ENCODE measurements around the gene SBF1. TPM values are rescaled to one million over a fixed set of nuclear protein-coding genes. Genes with fewer than 3 reads are reported as not detected.

SBF1 gene
- polyA plus RNA-seq, 3 donors: 24.7 to 28.0 (median 26.6) TPM

DNA sequence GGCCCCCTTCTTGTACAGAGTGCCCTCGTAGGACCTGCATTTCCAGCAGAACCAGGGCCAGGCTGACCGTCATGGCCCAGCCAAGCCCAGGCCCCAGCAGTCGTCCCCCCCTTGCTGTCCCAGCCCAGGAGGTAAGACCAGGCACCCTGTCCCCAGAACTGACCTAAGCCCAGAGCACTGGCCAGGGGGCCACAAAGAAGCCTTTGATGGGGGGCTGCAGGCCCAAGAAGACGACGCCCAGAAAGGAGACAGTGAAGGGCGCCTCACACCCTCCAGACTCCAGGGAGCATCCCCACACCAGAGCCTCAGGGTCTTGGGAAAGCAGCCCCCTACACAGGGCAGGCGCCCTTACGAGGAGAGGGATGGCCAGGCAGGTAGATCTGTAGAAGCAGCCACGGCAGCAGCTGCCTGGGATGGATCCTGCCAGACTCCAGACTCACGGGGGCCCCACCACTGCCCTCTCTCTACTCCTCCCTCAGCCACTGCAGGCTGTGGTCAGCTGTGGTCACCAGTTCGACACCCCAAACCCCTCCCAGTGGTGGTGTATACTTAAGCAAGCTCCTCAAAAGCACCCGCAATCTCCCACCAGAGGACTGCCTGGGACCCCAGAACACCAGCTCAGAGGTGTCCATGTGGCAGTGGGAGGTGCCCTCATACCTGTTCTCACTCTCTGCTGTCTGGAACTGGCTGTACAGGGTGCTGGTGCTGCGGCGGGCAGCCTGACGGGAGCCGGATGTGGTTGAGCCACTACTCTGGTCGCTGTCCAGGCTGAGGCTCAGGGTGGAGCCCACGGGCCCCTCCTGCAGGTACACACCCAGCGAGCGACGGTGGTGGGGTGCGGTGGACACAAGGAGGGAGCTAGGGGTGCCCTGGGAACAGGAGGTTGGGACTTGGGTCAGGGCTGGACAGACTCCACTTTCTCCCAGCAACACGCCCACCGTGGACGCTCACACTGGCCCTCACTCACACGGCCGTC, 27.0 kb downstream of the SBF1 start:
- DNase-seq (ENCODE audit: low read depth in 3 of 3, low spot score in 2 of 3): no peak

DNA sequence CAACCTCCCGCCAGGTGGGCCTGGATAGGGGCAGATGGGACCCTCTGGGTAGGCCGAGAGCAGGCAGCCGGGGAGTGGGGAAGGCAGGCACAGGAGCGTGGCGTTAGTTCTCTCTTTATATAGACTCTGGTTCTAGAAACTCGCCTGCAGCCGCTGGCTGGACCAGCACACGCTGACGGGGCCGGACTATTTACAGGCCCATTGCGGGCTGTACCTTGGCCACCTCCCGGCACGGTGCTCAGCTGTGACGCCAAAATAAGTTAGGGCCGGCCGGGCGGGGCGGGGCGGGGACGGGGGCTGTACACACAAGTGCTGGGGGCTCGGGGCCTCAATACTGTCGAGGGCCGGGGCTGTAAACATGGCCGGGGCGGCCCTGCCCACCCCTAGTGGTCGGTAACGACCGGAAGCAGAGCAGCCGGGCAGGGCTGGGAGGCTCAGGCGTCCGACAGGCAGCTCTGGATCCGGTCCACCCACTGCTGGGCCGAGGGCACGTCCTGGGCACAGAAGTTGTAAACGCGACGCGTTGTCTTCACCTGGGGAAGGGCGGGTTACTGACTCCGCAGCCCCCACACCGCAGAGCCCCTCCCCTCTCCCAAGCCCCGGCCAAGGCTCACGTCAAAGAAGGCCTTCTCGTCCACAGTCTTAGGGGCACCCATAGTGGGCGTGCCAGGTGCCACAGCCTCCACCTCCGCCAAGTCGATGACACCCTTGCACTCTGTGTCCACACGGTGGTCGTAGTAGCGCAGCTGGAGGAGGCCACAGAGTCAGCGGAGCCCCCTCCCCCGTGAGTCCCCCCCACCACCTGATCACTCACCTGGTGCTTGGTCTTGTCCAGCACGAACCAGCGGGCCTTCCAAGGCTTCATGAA, 27.9 kb downstream of the SBF1 start:
- DNase-seq (ENCODE audit: low read depth in 3 of 3, low spot score in 2 of 3): no peak

DNA sequence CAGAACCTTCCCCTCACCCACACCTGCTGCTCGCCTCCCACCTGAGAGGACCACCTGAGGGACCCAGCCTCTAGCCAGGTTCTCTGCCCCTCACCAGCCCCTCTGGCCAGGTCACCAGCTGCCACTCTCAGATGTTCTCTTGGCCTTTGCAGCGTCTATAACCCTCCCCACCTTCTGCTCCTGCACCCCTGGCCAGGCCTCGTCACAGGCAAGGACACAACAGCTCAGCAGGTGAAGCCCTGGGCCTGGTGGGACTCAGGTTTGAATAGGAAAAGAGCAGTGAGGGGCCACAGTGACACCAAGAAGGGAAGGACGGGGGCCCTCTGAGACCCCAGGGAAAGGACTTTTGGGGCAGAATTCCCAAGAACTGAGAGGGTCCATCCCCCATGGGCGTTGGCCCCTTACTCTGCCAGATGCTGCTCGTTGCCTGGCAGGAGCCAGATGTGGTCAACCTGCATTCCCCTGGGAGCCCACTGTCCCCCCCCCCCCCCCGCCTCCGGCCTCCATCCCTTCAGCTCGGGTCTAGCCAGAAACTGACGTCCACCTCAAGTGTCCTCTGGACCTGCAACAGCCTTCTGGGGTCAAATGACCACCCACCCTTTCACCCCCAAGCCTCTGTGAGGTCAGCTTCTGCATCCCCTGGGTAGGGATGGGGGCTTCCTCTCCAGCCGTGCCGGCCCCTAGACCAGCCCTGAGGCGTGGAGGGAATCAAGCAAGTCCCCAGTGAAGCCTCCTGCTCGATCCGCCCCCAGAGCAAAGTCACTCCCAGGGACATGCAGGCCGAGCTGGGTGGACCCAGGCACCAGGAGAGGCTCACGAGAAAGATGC, 28.7 kb downstream of the SBF1 start:
- no peak for DNase-seq (ENCODE audit: low read depth in 3 of 3, low spot score in 2 of 3)

DNA sequence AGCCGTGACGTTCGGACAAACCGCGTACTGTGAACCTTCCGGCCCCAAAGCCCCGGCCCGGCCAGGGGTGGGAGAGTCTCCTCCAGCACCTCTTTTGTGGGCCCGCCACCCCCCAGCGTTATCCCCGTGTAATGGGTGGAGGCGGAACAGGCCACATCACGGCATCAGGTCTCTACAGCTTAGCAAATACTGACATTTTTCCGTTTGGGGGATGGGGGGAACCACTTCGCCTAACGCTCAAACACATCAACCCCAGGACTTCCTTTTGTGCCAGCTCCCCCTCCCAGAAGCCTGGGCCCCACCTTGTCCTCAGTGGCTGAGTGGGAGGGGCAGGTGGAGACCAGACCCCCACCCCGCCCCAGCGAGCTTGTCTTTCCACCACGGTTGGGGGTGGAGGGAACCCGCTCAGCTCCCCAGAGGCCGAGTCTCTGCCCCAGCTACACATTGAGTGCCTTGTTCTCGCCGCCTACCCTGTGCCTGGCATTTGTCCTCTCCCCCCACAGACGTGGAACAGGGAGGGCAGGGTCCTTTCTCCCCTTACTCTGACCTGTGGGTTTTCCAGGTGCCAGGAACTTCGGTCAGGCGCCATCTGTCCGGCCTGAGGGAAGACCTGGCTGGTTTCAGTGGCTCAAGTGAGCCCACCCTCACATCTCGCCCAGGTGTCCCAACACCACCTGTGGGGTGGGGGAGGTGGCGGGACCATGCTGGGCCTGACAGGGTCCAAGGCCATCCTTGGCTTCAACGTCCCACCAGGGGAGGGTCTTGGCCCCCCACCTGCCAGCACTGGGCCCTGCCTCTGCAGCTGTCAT, 29.6 kb downstream of the SBF1 start:
- no peak for DNase-seq (ENCODE audit: low read depth in 3 of 3, low spot score in 2 of 3)

DNA sequence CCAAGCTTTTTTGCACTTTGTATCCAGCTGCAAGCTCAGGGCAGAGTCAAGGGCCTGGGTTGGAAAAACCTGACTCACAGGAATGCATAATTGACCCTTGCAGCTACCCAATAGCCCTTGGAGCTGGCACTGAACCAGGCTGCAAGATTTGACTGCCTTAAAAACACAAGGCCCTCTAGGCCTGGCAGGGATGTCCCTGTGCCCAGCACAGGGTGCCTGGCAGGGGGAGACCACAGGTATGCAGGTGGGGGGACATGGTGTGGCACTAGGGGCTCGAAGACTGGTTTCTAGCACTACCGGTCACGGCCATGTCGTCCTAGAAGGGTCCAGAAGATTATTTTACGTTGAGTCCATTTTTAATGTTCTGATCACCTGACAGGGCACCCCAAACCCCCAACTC, 30.2 kb downstream of the SBF1 start:
- DNase-seq (ENCODE audit: low read depth in 3 of 3, low spot score in 2 of 3): no peak

DNA sequence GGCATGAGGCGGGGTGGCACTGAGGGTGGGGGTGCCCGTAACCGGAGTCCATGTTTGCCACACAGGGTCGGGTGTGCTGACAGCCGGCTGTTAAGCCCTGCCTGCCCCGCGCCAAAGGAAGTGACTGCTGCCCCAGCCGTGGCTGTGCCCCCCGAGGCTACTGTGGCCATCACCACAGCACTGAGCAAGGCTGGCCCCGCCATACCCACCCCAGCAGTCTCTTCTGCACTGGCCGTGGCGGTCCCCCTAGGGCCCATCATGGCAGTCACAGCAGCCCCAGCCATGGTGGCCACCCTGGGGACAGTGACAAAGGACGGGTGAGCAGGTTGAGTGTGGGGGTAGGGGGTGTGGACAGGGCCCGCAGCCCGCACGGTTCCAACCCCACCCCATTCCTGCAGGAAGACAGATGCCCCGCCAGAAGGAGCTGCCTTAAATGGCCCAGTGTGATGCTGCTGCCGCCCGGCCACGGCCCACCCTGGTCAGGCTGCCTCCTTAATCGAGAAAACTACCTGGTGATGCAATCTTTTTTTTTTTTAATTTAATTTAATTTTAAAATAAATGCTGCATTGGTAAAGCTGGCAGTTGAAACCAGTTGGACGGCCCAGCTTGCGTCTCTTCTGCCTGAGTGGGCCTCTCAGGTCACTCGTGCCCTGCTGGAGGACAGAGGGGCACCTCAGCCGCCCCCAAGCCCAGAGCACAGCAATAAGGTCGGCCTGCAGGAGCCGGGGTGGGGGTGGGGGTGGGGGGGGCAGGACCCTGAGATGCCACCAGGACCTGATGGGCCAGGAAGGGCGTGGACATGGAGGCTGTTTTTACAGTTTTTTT, 30.8 kb downstream of the SBF1 start:
- no peak for DNase-seq (ENCODE audit: low read depth in 3 of 3, low spot score in 2 of 3)

DNA sequence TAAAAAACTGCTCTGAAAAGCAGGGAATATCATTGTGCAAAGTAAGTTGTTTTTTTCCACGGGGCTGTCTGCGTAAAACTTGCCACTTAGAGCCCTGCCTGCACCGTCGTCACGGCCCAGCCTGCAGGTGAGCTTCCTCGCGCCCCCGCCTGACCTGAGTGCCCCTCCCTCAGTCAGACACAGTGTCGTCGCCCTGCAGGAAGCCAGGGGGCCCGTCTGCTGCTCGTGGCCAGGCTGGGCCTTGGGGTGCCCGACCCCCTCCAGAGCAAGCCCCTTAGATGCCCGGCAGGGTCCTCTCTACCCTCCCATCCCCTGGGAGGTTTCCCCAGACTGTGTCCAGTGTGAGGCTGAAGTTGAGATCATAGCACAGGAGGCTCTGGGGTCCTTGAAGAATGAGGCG, 31.6 kb downstream of the SBF1 start:
- no peak for DNase-seq (ENCODE audit: low read depth in 3 of 3, low spot score in 2 of 3)

DNA sequence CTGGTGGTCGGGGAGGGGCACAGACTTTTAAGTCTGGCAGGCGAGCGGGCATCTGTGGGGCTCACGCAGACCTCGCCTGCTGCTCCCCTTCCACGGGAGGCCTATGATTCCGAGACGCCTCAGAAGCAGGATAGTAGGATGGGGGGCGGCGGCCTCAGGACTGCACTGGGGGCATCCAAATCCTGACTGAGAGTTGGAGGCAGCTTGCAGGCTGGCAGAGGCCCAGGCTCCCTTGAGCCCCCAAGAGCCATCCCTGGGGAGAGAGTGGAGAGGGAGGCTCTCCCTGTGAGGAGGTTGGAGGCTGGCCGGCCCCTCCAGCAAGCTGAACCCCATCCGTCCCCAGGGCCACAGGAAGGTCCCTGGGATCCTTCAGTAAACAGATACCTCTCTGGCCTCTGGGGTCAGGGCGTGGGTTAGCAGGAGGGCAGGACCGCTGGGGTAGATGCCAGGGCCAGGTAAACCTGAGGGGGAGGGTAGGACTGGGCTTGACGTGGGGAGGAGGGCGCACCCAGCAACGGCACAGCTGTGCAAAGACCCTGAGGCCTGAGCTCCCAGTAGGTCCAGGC, 33.3 kb downstream of the SBF1 start:
- DNase-seq (ENCODE audit: low read depth in 3 of 3, low spot score in 2 of 3): no peak

DNA sequence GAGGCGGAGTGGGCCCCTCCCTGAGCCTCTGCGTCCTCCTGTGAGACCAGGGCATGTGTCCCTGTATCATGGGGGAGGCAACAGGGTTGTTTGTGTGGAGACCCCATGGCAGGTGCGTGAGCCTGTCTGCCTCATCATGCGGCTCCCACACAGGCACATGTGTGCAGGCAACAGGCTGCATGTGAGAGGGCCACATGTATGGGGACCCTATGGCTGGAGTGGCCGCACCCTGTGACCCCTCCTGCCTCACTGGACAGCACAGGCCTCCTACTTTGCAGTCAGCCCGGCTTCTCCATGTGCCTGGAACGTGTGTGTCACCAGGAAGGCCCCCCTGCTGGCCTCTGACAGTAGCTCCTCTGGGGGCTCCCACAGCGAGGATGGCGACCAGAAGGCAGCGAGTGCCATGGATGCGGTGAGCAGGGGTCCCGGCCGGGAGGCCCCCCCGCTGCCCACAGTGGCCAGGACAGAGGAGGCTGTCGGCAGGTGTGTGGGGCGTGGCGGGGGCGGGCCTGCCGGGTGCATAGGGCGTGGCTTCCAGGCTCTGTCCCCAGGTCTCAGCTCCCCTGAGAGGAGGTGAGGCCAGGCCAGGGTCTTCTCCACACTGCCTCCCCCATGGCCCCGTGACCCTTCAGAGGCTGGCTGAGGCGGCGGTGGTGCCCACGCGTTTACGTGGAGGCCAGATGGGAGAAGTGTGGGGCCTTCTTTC, 34.1 kb downstream of the SBF1 start:
- no peak for DNase-seq (ENCODE audit: low read depth in 3 of 3, low spot score in 2 of 3)

DNA sequence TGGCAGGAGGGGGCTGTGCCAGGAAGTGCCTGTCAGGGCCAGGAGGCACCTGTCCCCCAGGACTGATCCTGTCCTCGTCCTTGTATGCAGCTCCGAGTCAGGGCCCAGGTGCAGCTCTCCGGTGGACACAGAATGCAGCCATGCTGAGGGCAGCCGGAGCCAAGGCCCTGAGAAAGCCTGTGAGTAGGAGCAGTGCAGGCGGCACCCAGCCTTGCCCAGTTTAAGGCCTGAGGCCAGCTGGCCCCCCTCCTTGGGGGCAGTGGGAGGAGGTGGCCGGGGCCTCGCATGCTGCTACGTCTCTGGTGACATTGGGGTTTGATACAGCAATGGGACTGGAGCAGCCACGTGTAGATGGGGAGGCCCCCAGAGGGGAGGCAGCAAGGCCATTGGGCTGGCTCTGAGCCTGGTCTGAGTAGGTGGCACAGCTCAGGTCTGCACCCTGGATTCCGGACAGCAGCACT, 34.9 kb downstream of the SBF1 start:
- no peak for DNase-seq (ENCODE audit: low read depth in 3 of 3, low spot score in 2 of 3)

DNA sequence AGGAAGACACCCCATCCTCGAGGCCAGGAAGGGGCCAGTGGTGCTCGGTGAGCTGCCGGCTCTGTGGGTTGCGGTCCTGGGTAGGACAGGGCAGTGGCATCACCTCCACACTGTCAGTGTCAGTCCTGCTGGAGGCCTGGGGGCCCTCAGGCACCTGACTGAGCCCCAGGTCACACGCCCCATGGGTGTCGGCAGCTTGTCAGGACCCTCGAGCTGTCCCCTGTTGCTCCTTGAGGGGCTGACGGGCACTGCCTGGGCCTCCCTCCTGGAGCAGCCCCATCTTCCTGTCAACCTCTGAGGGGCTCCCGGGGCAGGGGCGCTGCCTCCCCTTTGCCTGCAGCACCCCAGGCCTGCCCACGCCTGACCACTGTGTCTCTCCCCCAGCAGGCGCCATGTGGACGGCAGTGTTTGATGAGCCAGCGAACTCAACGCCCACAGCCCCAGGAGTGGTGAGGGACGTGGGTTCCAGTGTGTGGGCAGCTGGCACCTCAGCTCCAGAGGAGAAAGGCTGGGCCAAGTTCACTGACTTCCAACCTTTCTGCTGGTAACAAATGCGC, 35.4 kb downstream of the SBF1 start:
- no peak for DNase-seq (ENCODE audit: low read depth in 3 of 3, low spot score in 2 of 3)

DNA sequence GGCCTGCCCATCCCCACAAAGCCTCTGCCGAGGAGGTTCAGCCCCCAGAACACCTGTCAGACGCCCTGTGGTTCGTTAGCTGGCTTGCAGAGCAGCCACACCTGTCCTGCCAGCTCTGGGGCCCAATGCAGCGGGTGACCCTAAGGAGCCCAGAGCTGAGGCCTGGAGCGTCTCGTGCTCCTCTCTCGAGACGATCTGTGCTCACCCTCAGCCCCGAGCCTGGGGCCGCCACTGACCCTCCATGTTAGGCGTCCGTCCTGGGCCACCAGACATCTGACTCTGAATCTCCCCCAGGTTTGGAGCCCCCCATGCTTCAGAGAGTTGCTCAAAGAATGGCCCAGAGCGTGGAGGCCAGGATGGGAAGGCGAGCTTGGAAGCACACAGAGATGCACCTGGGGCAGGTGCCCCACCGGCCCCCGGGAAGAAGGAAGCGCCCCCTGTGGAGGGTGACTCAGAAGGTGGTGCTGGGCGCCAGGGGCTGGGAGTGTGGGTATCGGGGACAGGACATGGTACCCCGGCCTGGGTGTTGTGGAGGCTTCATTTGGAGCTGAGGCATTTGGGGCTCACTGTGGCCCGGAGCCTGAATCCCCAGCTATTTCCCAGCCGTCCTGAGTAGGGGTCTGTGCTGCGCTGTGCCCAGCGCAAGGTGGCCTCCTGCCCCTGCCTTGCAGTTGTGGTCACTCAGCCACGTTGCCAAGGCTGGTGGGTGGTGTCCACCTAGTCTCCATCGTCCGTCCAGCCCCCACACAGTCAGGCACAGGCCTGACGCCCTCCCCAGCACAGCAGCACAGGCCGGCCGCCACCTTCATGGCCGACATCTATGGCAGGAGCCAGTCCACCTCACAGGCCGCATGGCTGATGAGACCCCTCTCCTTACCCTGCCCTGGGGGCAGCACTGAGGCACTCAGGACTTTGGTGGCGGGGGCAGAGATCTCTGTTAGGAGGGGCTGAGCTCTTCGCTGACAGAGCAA, 36.2 kb downstream of the SBF1 start:
- no peak for DNase-seq (ENCODE audit: low read depth in 3 of 3, low spot score in 2 of 3)

DNA sequence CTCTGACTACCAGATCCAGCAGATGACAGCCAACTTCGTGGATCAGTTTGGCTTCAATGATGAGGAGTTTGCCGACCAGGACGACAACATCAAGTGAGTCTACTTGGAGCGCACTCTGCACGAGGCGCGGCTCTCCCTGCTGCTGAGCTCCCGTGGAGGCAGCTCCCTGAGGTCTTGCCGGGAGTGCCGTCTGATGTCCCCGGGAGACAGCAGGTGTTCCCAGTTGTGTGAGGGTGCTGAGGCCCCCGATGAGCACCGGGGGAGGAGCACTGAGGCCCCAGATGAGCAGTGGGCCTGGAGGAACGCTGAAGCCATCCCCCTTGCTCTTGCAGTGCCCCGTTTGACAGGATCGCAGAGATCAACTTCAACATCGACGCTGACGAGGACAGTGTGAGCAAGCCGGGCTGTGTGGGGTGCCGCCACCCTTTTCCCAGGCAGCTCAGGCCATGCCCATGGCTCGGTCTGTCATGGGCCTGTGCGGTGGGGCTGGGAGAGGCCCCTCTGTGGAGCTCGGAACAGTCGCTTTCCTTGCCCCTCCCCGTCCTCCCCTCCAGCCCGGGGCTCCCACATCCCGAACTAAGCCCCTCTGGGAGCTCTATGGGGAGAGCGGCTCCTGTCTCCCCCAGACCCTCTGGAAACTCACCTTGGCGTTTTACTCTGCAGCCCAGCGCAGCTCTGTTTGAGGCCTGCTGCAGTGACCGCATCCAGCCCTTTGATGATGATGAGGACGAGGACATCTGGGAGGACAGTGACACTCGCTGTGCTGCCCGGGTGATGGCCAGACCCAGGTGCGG, 37.1 kb downstream of the SBF1 start:
- no peak for DNase-seq (ENCODE audit: low read depth in 3 of 3, low spot score in 2 of 3)

DNA sequence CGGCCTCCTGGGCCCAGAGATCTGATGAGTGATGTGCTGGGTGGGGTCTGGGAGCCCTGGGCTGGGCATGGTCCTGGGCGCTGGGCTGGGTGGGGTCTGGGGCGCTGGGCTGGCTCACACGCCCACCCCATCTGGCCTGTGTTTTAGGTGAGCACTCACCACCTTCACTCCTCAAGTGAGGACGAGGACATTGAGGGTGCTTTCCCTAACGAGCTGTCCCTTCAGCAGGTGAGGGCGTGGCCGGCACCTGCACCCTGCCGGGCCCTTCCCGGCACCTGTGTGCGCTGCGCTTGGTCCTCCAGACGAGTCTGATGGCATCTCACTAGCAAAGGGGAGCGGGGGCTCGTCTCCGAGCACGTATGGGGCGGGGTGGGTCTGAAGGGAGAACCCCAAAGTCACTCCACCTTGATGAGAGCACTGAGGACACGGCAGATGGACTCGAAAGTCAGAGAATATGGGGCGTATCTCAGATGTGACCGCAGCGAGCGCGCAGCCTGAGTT, 37.9 kb downstream of the SBF1 start:
- no peak for DNase-seq (ENCODE audit: low read depth in 3 of 3, low spot score in 2 of 3)

DNA sequence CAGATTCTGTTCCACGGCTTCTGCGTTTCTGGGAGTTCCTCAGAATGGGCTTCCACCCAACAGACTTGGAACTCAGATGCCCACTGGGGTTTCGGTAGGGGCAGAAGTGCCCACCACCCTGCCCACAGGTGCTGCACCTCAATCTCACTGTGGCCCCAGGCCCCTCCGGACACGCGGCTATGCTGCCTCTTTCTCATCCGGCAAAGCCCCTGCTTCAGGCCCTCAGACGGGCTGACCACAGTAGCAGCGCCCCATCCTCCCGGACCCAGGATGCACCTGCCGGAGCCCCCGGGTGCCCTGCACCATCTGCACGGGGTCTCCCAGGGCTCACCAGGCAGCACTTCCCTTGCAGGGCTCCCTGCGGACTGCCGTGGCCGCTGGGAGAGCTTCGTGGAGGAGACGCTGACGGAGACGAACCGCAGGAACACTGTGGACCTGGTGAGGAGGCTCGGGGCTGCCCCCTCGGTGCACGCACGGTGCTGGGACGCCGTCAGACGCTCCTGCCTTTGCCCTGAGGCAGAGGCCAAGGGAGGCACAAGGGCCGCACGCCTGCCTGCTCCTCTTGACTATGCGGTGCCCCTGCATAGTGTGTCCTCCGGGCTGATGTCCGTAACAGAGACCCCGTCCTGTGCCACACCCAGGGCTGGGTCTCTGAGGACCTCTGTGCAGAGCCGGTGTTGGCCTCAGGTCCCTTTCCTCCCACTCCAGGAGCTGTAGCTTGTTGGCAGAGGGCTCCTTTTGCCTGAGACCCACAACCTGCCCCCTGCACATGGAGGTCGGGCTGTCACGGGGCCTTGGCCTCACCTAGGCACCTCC, 38.6 kb downstream of the SBF1 start:
- no peak for DNase-seq (ENCODE audit: low read depth in 3 of 3, low spot score in 2 of 3)

Data from right renal cortex interstitium (tissue), 3 donors.